ENCODE results near the gene TM2D1.

DNA sequence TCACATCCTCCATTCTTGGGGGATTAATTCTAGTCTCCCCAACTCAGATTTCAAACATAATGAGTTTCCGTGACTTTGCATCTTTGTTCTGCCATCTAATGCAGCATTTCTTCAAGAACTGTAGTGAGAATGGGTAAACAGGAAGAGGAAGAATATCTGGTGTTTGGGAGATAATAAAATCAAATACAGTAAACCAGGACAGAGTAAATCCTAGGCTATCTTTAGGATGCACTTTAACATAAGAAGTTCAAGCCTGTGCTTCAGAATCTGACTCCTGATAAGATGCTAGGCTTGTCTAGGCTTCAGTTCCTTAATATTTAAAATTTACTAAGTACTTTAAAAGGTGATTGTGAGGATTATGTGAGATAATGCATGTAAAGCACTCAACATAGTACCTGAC, 45.2 kb upstream of the TM2D1 start:
- TF ChIP-seq, protein P1, sequence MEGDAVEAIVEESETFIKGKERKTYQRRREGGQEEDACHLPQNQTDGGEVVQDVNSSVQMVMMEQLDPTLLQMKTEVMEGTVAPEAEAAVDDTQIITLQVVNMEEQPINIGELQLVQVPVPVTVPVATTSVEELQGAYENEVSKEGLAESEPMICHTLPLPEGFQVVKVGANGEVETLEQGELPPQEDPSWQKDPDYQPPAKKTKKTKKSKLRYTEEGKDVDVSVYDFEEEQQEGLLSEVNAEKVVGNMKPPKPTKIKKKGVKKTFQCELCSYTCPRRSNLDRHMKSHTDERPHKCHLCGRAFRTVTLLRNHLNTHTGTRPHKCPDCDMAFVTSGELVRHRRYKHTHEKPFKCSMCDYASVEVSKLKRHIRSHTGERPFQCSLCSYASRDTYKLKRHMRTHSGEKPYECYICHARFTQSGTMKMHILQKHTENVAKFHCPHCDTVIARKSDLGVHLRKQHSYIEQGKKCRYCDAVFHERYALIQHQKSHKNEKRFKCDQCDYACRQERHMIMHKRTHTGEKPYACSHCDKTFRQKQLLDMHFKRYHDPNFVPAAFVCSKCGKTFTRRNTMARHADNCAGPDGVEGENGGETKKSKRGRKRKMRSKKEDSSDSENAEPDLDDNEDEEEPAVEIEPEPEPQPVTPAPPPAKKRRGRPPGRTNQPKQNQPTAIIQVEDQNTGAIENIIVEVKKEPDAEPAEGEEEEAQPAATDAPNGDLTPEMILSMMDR (IDR thresholded peaks at IDR 0.05; ENCODE audit: low read depth, low read length): no peak
- no peak for TF ChIP-seq POLR2A (IDR thresholded peaks at IDR 0.05; ENCODE audit: extremely low read depth, insufficient read length)
